Right lobe of liver (tissue), 6 donors: Measurements from ENCODE around the gene PGK1. TPM values are rescaled to one million over a fixed set of nuclear protein-coding genes. Genes with fewer than 3 reads are reported as not detected.
"Not testable (repeated sequence)": the region's sequence is repeated elsewhere in the genome, so short reads cannot be mapped to it uniquely, and the experiment has no call there.

Source experiments
- ATAC-seq, 4 donors: fragments of 200-7000 bp; cut with Tn5 transposase; one replicate each; pipeline ENCODE4 v1.9.1; 2020; ENCODE audit warnings: mild to moderate bottlenecking in 4 of 4, moderate library complexity in 4 of 4
- DNase-seq, 3 donors: peaks; one replicate each; pipeline ENCODE4 v3.0.0-alpha.2; 2020
- H3K27ac ChIP-seq, 3 donors: fragments of 200-600 bp; one replicate each; pipeline ENCODE4 v1.8.0; 2022
- H3K27me3 ChIP-seq, 2 donors: fragments of 200-600 bp; one replicate each; pipeline ENCODE4 v1.8.0; 2022
- H3K36me3 ChIP-seq, 4 donors: fragments of 200-600 bp; sonication (generic) in 1 of 4; one replicate each; pipeline versions ENCODE4 v1.5.1 to v1.8.0; 2017 to 2022; ENCODE audit warnings: control low read depth in 1 of 4
- H3K4me1 ChIP-seq, 4 donors: fragments of 200-600 bp; sonication (generic) in 1 of 4; one replicate each; pipeline versions ENCODE4 v1.5.1 to v1.8.0; 2017 to 2022; ENCODE audit warnings: control low read depth in 1 of 4
- H3K4me3 ChIP-seq, 3 donors: fragments of 200-600 bp; one replicate each; pipeline ENCODE4 v1.8.0; 2022
- H3K9me3 ChIP-seq, 4 donors: fragments of 200-600 bp; sonication (generic) in 1 of 4; one replicate each; pipeline versions ENCODE4 v1.5.1 to v1.8.0; 2017 to 2022; ENCODE audit warnings: control low read depth in 1 of 4
- POLR2A ChIP-seq: fragments of 450-650 bp; IDR thresholded peaks from one replicate; pipeline ENCODE4 v1.6.1; 2017; ENCODE audit warnings: antibody characterized with exemption, mild to moderate bottlenecking
- WGBS: methylation state at CpG from one replicate; pipeline ENCODE4 v1.1.6; 2018; ENCODE audit warnings: low coverage, low lambda C conversion rate; ENCODE audit not compliant: insufficient coverage; ENCODE audit errors: missing lambda C conversion rate; 5-methylcytosine and 5-hydroxymethylcytosine counted together
- intact Hi-C, 2 donors: fragments of 100-400 bp; cut with DNase I; formaldehyde crosslinking; loops; one replicate each; pipeline versions ENCODE4 v1.11.2 to v1.14.1; 2022
- long read RNA-seq: library from polyadenylated mRNA; unstranded; transcript quantifications from one replicate; pipeline ENCODE4 v2.0.0, GENCODE V29; 2019
- total RNA-seq, 6 experiments: library from RNA; depleted of rRNA in 2 of 6; stranded (reverse); fragments of >200 nt in 2 of 6; fragmentation: NEBNext Ultra II Directional in 3 of 6; extraction: Animal tissue kit (Norgen Biotek cat#: 25700) in 3 of 6; gene quantifications; one replicate each; pipeline versions ENCODE4 v1.1.0 to v1.2.4, GENCODE V29; 2016 to 2023
- TF ChIP-seq, protein P1 (sequence below), 4 donors: fragments of 200-600 bp in 3 of 4; fragments of 450-650 bp in 1 of 4; IDR thresholded peaks; one replicate each; pipeline versions ENCODE4 v1.5.1 to v1.8.0; 2016 to 2022; ENCODE audit warnings: antibody characterized with exemption in 4 of 4, mild to moderate bottlenecking in 2 of 4
- donor health status: DM: no; HTN: yes; CAD: no.
- donor health status: DM: no; HTN: no; CAD: no.
- donor health status: DM: no; HTN: no; CAD: no.
- donor health status: DM: no; HTN: yes; CAD: no.
- donor health status: DM: no; HTN: yes; CAD: no.

Gene PGK1
- total RNA-seq, result 100 to 1,000 TPM; 144 to 333 (median 184) TPM
- long read RNA-seq, full-length matches to known transcripts, result 116 of 122 reads
- long read RNA-seq, partial matches to known transcripts, result 5 of 122 reads
- long read RNA-seq, other reads (novel, unspliced or antisense), result 1 of 122 reads

DNA sequence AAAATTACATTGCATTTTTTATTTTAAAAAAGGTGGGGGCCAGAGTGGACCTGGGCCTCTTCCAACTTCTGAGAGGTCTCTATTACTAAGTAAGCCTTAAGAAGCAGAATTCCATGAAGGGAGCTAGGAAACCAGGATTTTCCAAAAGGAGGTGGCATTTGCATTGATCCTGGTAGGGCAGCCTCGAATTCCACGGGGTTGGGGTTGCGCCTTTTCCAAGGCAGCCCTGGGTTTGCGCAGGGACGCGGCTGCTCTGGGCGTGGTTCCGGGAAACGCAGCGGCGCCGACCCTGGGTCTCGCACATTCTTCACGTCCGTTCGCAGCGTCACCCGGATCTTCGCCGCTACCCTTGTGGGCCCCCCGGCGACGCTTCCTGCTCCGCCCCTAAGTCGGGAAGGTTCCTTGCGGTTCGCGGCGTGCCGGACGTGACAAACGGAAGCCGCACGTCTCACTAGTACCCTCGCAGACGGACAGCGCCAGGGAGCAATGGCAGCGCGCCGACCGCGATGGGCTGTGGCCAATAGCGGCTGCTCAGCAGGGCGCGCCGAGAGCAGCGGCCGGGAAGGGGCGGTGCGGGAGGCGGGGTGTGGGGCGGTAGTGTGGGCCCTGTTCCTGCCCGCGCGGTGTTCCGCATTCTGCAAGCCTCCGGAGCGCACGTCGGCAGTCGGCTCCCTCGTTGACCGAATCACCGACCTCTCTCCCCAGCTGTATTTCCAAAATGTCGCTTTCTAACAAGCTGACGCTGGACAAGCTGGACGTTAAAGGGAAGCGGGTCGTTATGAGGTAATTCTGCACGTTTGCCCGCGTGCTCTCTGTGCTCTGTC is at the start of gene PGK1:
Gene PGK1 (plus strand): TSS at position 626 of the 824 bp plus-strand sequence. CDS start 93 bp downstream, at position 719.
- Histone ChIP-seq H3K9me3 (no peaks in the 10 kb centered on the region), H3K27me3 (no peaks in the 10 kb centered on the region), H3K27ac (peak within 1 kb of the TSS; percentile 93 to 98 (median 93)), H3K4me1 (peaks cover 0 to 16% (median 0%) of the 10 kb centered on the region in 4 donors), H3K4me3 (peak within 1 kb of the TSS; percentile 66 to 73 (median 69)), H3K36me3 (no peaks in the 10 kb centered on the region)
- TF ChIP-seq, protein P1, sequence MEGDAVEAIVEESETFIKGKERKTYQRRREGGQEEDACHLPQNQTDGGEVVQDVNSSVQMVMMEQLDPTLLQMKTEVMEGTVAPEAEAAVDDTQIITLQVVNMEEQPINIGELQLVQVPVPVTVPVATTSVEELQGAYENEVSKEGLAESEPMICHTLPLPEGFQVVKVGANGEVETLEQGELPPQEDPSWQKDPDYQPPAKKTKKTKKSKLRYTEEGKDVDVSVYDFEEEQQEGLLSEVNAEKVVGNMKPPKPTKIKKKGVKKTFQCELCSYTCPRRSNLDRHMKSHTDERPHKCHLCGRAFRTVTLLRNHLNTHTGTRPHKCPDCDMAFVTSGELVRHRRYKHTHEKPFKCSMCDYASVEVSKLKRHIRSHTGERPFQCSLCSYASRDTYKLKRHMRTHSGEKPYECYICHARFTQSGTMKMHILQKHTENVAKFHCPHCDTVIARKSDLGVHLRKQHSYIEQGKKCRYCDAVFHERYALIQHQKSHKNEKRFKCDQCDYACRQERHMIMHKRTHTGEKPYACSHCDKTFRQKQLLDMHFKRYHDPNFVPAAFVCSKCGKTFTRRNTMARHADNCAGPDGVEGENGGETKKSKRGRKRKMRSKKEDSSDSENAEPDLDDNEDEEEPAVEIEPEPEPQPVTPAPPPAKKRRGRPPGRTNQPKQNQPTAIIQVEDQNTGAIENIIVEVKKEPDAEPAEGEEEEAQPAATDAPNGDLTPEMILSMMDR (IDR thresholded peaks at IDR 0.05), result no peak
- peak; percentile 96 for TF ChIP-seq POLR2A
- ATAC-seq (peak; percentile 90 to 97 (median 94)), DNase-seq (peak; percentile 95 to 98 (median 96))
- 39% methylated on average over 10 of the region's 72 CpGs for WGBS
- intact Hi-C loops, result no loop called here

DNA sequence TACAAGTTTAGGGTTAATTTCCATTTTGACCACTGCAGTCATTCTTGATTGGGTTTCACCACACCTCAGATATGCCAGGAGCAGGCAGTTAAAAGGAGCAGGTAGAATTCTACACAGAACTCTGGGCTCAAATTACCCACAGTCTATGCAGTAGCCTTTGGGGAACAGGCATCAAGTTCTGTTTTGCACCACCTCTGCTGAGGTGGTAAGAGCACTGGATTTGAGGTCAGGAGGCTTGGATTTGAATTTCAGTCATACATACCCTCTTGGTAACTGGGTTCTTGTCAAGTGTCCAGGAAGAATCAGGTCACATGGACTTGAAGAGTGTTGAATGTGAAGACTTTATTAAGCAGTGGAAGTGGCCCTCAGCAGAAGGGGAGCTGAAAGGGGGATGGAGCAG is 40.4 kb upstream of the PGK1 start:
- DNase-seq, result no peak
- no peak overlapping the region for H3K27ac ChIP-seq
- H3K27me3 ChIP-seq, result no peaks in the 10 kb centered on the region
- no peak overlapping the region for H3K4me3 ChIP-seq
- no peak for ATAC-seq
- TF ChIP-seq, protein P1 (IDR thresholded peaks at IDR 0.05), result no peak
- no peak for TF ChIP-seq POLR2A
- no peaks in the 10 kb centered on the region for H3K4me1 ChIP-seq
- no peaks in the 10 kb centered on the region for H3K36me3 ChIP-seq
- intact Hi-C loops, result no loop called here
- no peaks in the 10 kb centered on the region for H3K9me3 ChIP-seq

DNA sequence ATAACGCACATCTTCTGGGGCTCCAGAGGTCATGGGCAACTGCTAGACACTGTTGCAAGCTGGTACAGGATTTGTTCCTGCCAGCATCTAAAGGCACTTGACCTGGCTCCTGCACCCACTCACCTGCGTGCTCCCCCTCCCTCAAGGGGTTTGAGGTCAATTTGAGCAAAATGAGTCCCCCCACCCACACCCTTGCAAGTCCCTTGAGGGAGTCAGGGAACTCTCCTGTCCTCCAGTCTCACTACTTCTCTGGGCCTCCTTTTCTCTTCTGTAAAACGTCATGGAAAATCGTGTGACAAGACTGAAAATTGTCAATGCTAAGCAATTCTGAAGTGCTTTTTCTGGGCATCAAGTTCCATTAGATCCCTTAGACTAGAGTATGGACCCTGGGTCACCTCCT is 39.9 kb upstream of the PGK1 start:
- ATAC-seq, result no peak
- intact Hi-C loops, result no loop called here
- H3K4me1 ChIP-seq, result no peaks in the 10 kb centered on the region
- no peaks in the 10 kb centered on the region for H3K9me3 ChIP-seq
- WGBS, result 25% methylated on average over 2 of the region's 4 CpGs
- no peaks in the 10 kb centered on the region for H3K36me3 ChIP-seq
- H3K27ac ChIP-seq, result no peak overlapping the region
- DNase-seq, result no peak
- H3K27me3 ChIP-seq, result no peaks in the 10 kb centered on the region
- TF ChIP-seq, protein P1 (IDR thresholded peaks at IDR 0.05), result no peak
- TF ChIP-seq POLR2A, result no peak
- no peak overlapping the region for H3K4me3 ChIP-seq

DNA sequence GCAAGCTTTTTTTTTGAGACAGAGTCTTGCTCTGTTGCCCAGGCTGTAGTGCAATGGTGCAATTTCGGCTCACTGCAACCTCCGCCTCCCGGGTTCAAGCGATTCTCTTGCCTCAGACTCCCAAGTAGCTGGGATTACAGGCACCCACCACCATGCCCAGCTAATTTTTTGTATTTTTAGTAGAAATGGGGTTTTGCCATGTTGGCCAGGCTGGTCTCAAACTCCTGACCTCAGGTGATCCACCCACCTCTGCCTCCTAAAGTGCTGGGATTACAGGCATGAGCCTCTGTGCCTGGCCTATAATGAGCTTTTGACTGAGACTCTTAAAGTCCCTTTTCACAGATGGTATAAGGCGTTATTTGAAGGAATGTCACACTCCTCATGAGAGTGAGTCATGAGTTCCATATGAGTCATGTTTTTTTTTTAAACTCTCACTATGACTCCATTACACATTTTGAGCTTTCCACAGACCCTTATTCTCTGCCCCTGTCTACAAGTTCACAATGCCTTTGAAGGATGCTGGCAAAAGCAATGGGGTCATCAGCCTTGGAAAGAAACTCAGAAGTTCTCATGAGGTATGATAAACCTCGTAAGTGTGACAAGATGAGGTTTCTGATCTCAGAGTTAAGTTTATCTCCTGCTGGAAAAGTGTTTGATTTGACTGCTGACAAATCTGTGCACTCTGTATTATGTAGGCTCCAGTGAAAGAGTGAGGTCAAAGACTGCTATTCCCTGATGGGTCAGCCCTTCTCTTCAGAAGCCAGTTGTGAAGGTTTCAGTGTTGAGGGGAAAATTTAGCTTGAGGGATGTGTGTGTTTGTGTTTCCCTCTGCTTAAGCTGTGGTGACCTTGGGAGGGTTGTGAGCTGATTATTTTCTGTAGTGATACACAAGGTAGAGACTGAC is 39.1 kb upstream of the PGK1 start:
- H3K9me3 ChIP-seq, DNase-seq, intact Hi-C loops, H3K4me3 ChIP-seq, H3K4me1 ChIP-seq, H3K27me3 ChIP-seq, H3K27ac ChIP-seq, H3K36me3 ChIP-seq: not testable (repeated sequence)
- peak in 1 of 4 donors; percentile 45 for ATAC-seq
- 39% methylated on average over 5 of the region's 6 CpGs for WGBS
